WTC11 (cell line): ENCODE data around the gene PARS2.

Experiments
- CREB1 ChIP-seq: sonication (generic); formaldehyde crosslinking; IDR thresholded peaks from 2 replicates; pipeline ENCODE4 v1.8.0; 2023; ENCODE audit warnings: mild to moderate bottlenecking, missing genetic modification reagents
- CTCF ChIP-seq: fragments of 200-600 bp; IDR thresholded peaks from 2 replicates; pipeline ENCODE4 v1.8.0; 2022; ENCODE audit warnings: antibody characterized with exemption
- E2F1 ChIP-seq: sonication (generic); formaldehyde crosslinking; IDR thresholded peaks from 2 replicates; pipeline ENCODE4 v1.8.0; 2022; ENCODE audit warnings: mild to moderate bottlenecking, missing genetic modification reagents
- GRHL2 ChIP-seq: fragments of 250-450 bp; sonication (Bioruptor Pico); IDR thresholded peaks from 2 replicates; pipeline ENCODE4 v1.8.0; 2022; ENCODE audit warnings: mild to moderate bottlenecking, moderate library complexity; ENCODE audit not compliant: insufficient replicate concordance, severe bottlenecking
- IRF2 ChIP-seq: sonication (generic); formaldehyde crosslinking; IDR thresholded peaks from 2 replicates; pipeline ENCODE4 v1.8.0; 2022; ENCODE audit warnings: low read depth, missing genetic modification reagents, borderline replicate concordance
- SP1 ChIP-seq: sonication (generic); formaldehyde crosslinking; conservative IDR thresholded peaks from 2 replicates; pipeline ENCODE4 v1.8.1; 2022; ENCODE audit warnings: missing genetic modification reagents
- ZNF138 ChIP-seq: sonication (generic); formaldehyde crosslinking; conservative IDR thresholded peaks from 2 replicates; pipeline ENCODE4 v1.8.1; 2022; ENCODE audit warnings: mild to moderate bottlenecking, moderate library complexity, missing genetic modification reagents

GRCh38 chr1:54786778-54787177 lies 22.5 kb upstream of the PARS2 start:
- TF ChIP-seq CTCF, result no peak
- TF ChIP-seq IRF2 (CRISPR knock-in tag), result no peak
- TF ChIP-seq SP1 (CRISPR knock-in tag), result no peak
- no peak for TF ChIP-seq CREB1 (CRISPR knock-in tag)
- no peak for TF ChIP-seq GRHL2
- TF ChIP-seq ZNF138, result no peak
- no peak for TF ChIP-seq E2F1 (CRISPR knock-in tag)
